BJ (cell line): ENCODE results near the gene BRD4. TPM values are rescaled to one million over a fixed set of nuclear protein-coding genes. Genes with fewer than 3 reads are reported as not detected.

ENCODE experiments used
- CTCF ChIA-PET: fragments of 350-600 bp; formaldehyde crosslinking; extraction: SDS; loops from one replicate; lab custom pipeline; 2021; ENCODE audit warnings: antibody characterized with exemption, inconsistent platforms; lab: Yijun Ruan, JAX
- POLR2A ChIA-PET: fragments of 300-600 bp; sonication (Branson Sonifier 250); formaldehyde crosslinking; extraction: SDS; loops from one replicate; lab custom pipeline; 2021; ENCODE audit warnings: antibody characterized with exemption; lab: Charles Lee
- DNase-seq: peaks from one replicate; pipeline ENCODE4 v3.0.0-alpha.2; 2011; ENCODE audit warnings: low read depth
- H3K27me3 ChIP-seq: 2 replicates; pipeline ENCODE4 v1.6.0; 2011; ENCODE audit warnings: low read length; ENCODE audit not compliant: control insufficient read depth, insufficient read depth
- H3K36me3 ChIP-seq: 2 replicates; pipeline ENCODE4 v1.5.1; 2011; ENCODE audit warnings: low read length; ENCODE audit not compliant: control insufficient read depth, insufficient read depth
- H3K4me3 ChIP-seq: 2 replicates; pipeline ENCODE4 v1.5.1; 2011; ENCODE audit warnings: low read depth, mild to moderate bottlenecking, control low read depth, low read length
- polyA plus RNA-seq: library from polyadenylated mRNA; depleted of rRNA; stranded (reverse); fragments of >200 nt; gene quantifications from 2 replicates; pipeline ENCODE4 v1.2.3, GENCODE V29; 2011
- TF ChIP-seq, protein P1 (sequence below): IDR thresholded peaks from 2 replicates; pipeline ENCODE4 v1.5.1; 2011; ENCODE audit warnings: low read depth, mild to moderate bottlenecking, control low read depth, inconsistent platforms, low read length, moderate library complexity; ENCODE audit not compliant: insufficient read depth

BRD4 gene
- polyA plus RNA-seq, 1 experiment, result 9.5 TPM

- no peak for DNase-seq
- ChIA-PET POLR2A (no interaction called here), CTCF (interaction anchor here (1.7 kb wide), 1 partner anchor 17 kb away, joined by 9 read pairs; no protein-coding TSS in a partner anchor)
- Histone ChIP-seq H3K4me3 (no peak overlapping the region), H3K36me3 (peaks cover 28% of the 10 kb centered on the region), H3K27me3 (no peaks in the 10 kb centered on the region)
- TF ChIP-seq, protein P1, sequence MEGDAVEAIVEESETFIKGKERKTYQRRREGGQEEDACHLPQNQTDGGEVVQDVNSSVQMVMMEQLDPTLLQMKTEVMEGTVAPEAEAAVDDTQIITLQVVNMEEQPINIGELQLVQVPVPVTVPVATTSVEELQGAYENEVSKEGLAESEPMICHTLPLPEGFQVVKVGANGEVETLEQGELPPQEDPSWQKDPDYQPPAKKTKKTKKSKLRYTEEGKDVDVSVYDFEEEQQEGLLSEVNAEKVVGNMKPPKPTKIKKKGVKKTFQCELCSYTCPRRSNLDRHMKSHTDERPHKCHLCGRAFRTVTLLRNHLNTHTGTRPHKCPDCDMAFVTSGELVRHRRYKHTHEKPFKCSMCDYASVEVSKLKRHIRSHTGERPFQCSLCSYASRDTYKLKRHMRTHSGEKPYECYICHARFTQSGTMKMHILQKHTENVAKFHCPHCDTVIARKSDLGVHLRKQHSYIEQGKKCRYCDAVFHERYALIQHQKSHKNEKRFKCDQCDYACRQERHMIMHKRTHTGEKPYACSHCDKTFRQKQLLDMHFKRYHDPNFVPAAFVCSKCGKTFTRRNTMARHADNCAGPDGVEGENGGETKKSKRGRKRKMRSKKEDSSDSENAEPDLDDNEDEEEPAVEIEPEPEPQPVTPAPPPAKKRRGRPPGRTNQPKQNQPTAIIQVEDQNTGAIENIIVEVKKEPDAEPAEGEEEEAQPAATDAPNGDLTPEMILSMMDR, result no peak
Observed at GRCh38 chr19:15268928-15269253, 63.4 kb downstream of the BRD4 start.

GRCh38 chr19:15268192-15268927 lies 64.0 kb downstream of the BRD4 start:
- H3K36me3 ChIP-seq, result peaks cover 33% of the 10 kb centered on the region
- ChIA-PET CTCF (interaction anchor here (1.2 to 1.7 kb wide), 2 partner anchors 16 to 73 kb away, joined by 4 to 9 read pairs; no protein-coding TSS in a partner anchor), POLR2A (no interaction called here)
- TF ChIP-seq, protein P1, result no peak
- no peak for DNase-seq
- H3K4me3 ChIP-seq, result no peak overlapping the region
- H3K27me3 ChIP-seq, result no peaks in the 10 kb centered on the region

- TF ChIP-seq, protein P1, result no peak
- Histone ChIP-seq H3K4me3 (no peak overlapping the region), H3K36me3 (peaks cover 37% of the 10 kb centered on the region), H3K27me3 (no peaks in the 10 kb centered on the region)
- no peak for DNase-seq
- POLR2A ChIA-PET, result no interaction called here
- CTCF ChIA-PET, result interaction anchor here (1.0 to 1.6 kb wide), 5 partner anchors 9 to 71 kb away, joined by 3 to 6 read pairs (median 4); no protein-coding TSS in a partner anchor
Observed at GRCh38 chr19:15266683-15267082, 65.7 kb downstream of the BRD4 start.

DNA sequence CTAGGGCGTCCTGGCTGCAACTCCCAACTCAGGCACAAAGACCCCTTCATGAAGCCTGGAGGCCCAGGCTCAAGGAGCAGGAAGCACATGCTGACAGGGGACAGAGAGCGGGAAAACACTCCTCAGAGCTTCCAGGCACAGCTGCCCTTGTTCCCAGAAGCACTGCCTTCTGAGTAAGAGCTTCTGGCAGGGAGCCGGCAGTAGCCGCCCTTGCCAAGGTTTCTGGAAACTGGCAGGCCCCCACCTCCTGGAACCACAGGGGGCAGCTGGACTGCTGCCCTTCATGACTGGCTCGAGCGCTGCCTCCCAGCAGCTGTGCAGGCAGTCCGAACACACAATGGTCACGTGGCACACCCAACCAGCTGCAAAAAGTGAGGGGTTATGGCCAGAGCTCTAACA lies 66.5 kb downstream of the BRD4 start:
- H3K27me3 ChIP-seq, result no peaks in the 10 kb centered on the region
- H3K4me3 ChIP-seq, result no peak overlapping the region
- TF ChIP-seq, protein P1, result 0 out of 2 replicates have a peak, but pooled peaks have one; percentile 8
- peak; percentile 65 for DNase-seq
- ChIA-PET CTCF (interaction anchor here (0.7 to 1.6 kb wide), 7 partner anchors 10 to 106 kb away, joined by 3 to 8 read pairs (median 3); no protein-coding TSS in a partner anchor), POLR2A (no interaction called here)
- H3K36me3 ChIP-seq, result peaks cover 33% of the 10 kb centered on the region

DNA sequence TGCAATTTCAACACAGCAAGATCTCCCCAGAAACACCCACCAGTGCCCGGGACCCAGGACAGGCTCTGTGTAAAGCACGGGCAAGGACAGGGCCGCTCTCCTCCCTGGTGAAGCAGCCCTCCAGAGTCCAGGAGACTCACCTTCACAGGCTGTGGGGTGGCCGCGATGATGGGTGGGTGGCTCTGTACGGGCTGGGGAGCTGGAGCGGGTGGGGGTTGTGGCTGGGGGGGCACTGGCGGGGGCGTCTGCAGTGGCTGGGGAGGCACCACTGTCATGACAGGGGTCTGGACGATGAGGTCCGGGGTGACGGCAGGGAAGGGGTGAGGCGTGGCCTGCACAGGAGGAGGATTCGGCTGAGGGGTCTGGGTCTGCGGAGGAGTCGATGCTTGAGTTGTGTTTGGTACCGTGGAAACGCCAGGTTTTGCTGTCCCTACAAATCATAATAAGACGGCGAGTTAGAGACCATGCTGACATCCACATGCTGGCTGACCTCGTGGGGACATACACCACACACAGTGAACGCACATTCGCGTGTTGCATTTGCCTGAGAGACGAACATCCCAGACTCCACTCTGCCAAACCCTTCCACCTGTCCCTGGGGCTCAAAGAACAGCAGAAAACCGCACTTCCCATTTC lies 67.0 kb downstream of the BRD4 start:
- no peaks in the 10 kb centered on the region for H3K27me3 ChIP-seq
- peaks cover 35% of the 10 kb centered on the region for H3K36me3 ChIP-seq
- CTCF ChIA-PET, result interaction anchor here (0.7 to 1.6 kb wide), 7 partner anchors 10 to 107 kb away, joined by 3 to 8 read pairs (median 3); no protein-coding TSS in a partner anchor
- DNase-seq, result no peak
- POLR2A ChIA-PET, result no interaction called here
- H3K4me3 ChIP-seq, result no peak overlapping the region
- TF ChIP-seq, protein P1, result no peak
